Keratinocyte (primary cell): ENCODE results near the gene AKAP6. TPM values are rescaled to one million over a fixed set of nuclear protein-coding genes. Genes with fewer than 3 reads are reported as not detected.
A peak's percentile ranks its signal among the peaks of the same experiment; 100 is the strongest.

ENCODE experiments used
- DNase-seq: peaks from one replicate; pipeline ENCODE4 v3.0.0-alpha.2; 2011; ENCODE audit warnings: low read depth, missing footprints, low spot score
- FAIRE-seq: peaks from 2 replicates; lab custom pipeline; 2011; peaks lifted over from hg19 to GRCh38; lab: Jason Lieb, UNC
- H2AFZ ChIP-seq: 2 replicates; pipeline ENCODE4 v1.6.0; 2012; ENCODE audit warnings: low read length, control low read depth, inconsistent platforms; ENCODE audit not compliant: control insufficient read depth
- H3K27ac ChIP-seq: 2 replicates; pipeline ENCODE4 v1.5.1; 2011; ENCODE audit warnings: low read length; ENCODE audit not compliant: control insufficient read depth, insufficient read depth
- H3K27me3 ChIP-seq: 3 replicates; pipeline ENCODE4 v1.6.0; 2011; ENCODE audit warnings: low read length; ENCODE audit not compliant: control insufficient read depth, insufficient read depth; ENCODE audit errors: extremely low read depth
- H3K36me3 ChIP-seq, 2 experiments: 2 replicates in 1 of 2; 3 replicates in 1 of 2; pipeline ENCODE4 v1.5.1; 2011; ENCODE audit warnings: low read length in 2 of 2, mild to moderate bottlenecking in 1 of 2; ENCODE audit not compliant: control insufficient read depth in 2 of 2, insufficient read depth in 2 of 2; ENCODE audit errors: extremely low read depth in 1 of 2
- H3K4me1 ChIP-seq: 3 replicates; pipeline ENCODE4 v1.5.1; 2011; ENCODE audit warnings: low read length; ENCODE audit not compliant: control insufficient read depth, insufficient read depth; ENCODE audit errors: extremely low read depth
- H3K4me2 ChIP-seq: 3 replicates; pipeline ENCODE4 v1.6.0; 2011; ENCODE audit warnings: low read depth, low read length; ENCODE audit not compliant: control insufficient read depth, insufficient read depth; ENCODE audit errors: extremely low read depth
- H3K4me3 ChIP-seq, 3 experiments: fragments of 200-600 bp in 1 of 3; sonication (generic) in 1 of 3; 2 replicates in 2 of 3; 3 replicates in 1 of 3; pipeline ENCODE4 v1.5.1; 2011 to 2016; ENCODE audit warnings: low read length in 3 of 3, mild to moderate bottlenecking in 3 of 3, control low read depth in 2 of 3, inconsistent platforms in 1 of 3, low read depth in 1 of 3, mixed read lengths in 1 of 3, mixed run types in 1 of 3, moderate library complexity in 1 of 3; ENCODE audit not compliant: control insufficient read depth in 2 of 3, insufficient read depth in 2 of 3; ENCODE audit errors: extremely low read depth in 1 of 3
- H3K79me2 ChIP-seq: 2 replicates; pipeline ENCODE4 v1.6.0; 2012; ENCODE audit warnings: low read length; ENCODE audit not compliant: control insufficient read depth, insufficient read depth
- H3K9ac ChIP-seq: 3 replicates; pipeline ENCODE4 v1.6.0; 2011; ENCODE audit warnings: low read length; ENCODE audit not compliant: control insufficient read depth, insufficient read depth; ENCODE audit errors: extremely low read depth
- H3K9me1 ChIP-seq: 3 replicates; pipeline ENCODE4 v1.6.0; 2011; ENCODE audit warnings: low read length; ENCODE audit not compliant: control insufficient read depth, insufficient read depth; ENCODE audit errors: extremely low read depth
- H3K9me3 ChIP-seq: 2 replicates; pipeline ENCODE4 v1.5.1; 2012; ENCODE audit warnings: low read depth, low read length; ENCODE audit not compliant: control insufficient read depth
- H4K20me1 ChIP-seq: 3 replicates; pipeline ENCODE4 v1.6.0; 2011; ENCODE audit warnings: low read length; ENCODE audit not compliant: control insufficient read depth, insufficient read depth; ENCODE audit errors: extremely low read depth
- EZH2 ChIP-seq: IDR thresholded peaks from one replicate; pipeline ENCODE4 v1.6.1; 2012; ENCODE audit warnings: inconsistent platforms, mild to moderate bottlenecking, low read length, moderate library complexity
- dilution Hi-C: fragments of 300-500 bp; cut with MboI; formaldehyde crosslinking; loops from one replicate; pipeline ENCODE4 v1.7.0; 2020; ENCODE audit warnings: low sequenced_read_pairs; ENCODE audit not compliant: extremely low pct_ligation_motif_present
- polyA plus RNA-seq, 5 experiments: library from polyadenylated mRNA; depleted of rRNA in 3 of 5; stranded (reverse) in 3 of 5; stranded (forward) in 1 of 5; unstranded in 1 of 5; fragments of >200 nt; gene quantifications; 1 replicate in 1 of 5; 2 replicates in 3 of 5; 3 replicates in 1 of 5; pipeline versions ENCODE4 v1.2.1 to v1.2.3, GENCODE V29; 2011 to 2012; ENCODE audit warnings: missing spikeins in 2 of 5, low read depth in 1 of 5, low replicate concordance in 1 of 5
- TF ChIP-seq, protein P1 (sequence below), 3 experiments: IDR thresholded peaks in 1 of 3; conservative IDR thresholded peaks in 1 of 3; optimal IDR thresholded peaks in 1 of 3; 2 replicates in 2 of 3; 3 replicates in 1 of 3; pipeline versions ENCODE3 to v1.5.1; 2011; ENCODE audit warnings: low read length in 3 of 3, mild to moderate bottlenecking in 3 of 3, moderate library complexity in 2 of 3, control low read depth in 1 of 3, inconsistent platforms in 1 of 3; ENCODE audit not compliant: insufficient read depth in 2 of 3; ENCODE audit errors: extremely low read depth in 1 of 3

The AKAP6 gene
- polyA plus RNA-seq, 1 donor (not counting 4 experiments of a cell fraction or from before 2014, with no cell fraction given): 2.0 TPM

DNA sequence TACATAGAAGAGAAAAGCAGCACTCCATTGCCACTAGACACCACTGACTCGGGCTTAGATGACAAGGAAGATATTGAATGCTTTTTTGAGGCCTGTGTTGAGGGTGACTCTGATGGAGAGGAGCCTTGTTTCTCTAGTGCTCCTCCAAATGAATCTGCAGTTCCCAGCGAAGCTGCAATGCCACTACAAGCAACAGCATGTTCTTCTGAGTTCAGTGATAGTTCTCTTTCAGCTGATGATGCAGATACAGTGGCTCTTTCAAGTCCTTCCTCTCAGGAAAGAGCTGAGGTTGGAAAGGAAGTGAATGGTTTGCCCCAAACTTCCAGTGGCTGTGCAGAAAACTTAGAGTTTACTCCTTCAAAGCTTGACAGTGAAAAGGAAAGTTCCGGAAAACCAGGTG, 495.1 kb downstream of the AKAP6 start:
- dilution Hi-C loops: no loop called here
- Histone ChIP-seq H4K20me1 (no peaks in the 10 kb centered on the region), H3K9ac (no peak overlapping the region), H3K9me3 (no peaks in the 10 kb centered on the region), H3K4me3 (no peak overlapping the region), H3K27me3 (no peaks in the 10 kb centered on the region), H2AFZ (no peak overlapping the region), H3K36me3 (no peaks in the 10 kb centered on the region), H3K4me1 (peaks cover 10% of the 10 kb centered on the region), H3K79me2 (no peaks in the 10 kb centered on the region), H3K4me2 (no peak overlapping the region), H3K9me1 (no peaks in the 10 kb centered on the region), H3K27ac (no peak overlapping the region)
- TF ChIP-seq EZH2: no peak
- TF ChIP-seq, protein P1, sequence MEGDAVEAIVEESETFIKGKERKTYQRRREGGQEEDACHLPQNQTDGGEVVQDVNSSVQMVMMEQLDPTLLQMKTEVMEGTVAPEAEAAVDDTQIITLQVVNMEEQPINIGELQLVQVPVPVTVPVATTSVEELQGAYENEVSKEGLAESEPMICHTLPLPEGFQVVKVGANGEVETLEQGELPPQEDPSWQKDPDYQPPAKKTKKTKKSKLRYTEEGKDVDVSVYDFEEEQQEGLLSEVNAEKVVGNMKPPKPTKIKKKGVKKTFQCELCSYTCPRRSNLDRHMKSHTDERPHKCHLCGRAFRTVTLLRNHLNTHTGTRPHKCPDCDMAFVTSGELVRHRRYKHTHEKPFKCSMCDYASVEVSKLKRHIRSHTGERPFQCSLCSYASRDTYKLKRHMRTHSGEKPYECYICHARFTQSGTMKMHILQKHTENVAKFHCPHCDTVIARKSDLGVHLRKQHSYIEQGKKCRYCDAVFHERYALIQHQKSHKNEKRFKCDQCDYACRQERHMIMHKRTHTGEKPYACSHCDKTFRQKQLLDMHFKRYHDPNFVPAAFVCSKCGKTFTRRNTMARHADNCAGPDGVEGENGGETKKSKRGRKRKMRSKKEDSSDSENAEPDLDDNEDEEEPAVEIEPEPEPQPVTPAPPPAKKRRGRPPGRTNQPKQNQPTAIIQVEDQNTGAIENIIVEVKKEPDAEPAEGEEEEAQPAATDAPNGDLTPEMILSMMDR (optimal IDR thresholded peaks at IDR 0.05 in 1 of 3, IDR thresholded peaks at IDR 0.05 in 1 of 3, conservative IDR thresholded peaks at IDR 0.05 in 1 of 3; ENCODE audit: extremely low read depth in 1 of 3, insufficient read depth in 2 of 3, low read length in 3 of 3): no peak
- FAIRE-seq (peak; percentile 41), DNase-seq (no peak)

DNA sequence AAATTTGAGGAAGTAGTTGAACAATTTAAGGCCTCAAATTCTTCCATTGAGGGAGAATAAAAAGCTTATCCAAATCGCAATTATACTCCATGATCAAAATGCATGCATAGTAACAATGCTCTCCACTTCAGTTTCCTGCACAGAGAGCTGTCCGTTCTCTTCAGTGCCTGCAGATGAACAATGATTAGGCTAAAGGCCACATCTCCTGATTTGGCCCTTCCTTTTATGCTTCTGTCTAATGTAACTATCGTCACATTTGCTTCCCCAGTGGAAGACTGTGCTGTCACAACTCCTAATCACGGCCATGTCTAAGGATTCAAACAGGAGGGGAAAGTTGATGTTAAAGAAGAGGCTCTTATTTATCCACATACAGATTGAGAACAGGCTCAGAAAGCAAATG, 496.0 kb downstream of the AKAP6 start:
- no peaks in the 10 kb centered on the region for H3K9me3 ChIP-seq
- DNase-seq (no peak), FAIRE-seq (no peak)
- no peak overlapping the region for H3K27ac ChIP-seq
- H3K9ac ChIP-seq: no peak overlapping the region
- dilution Hi-C loops: no loop called here
- H3K4me2 ChIP-seq: no peak overlapping the region
- no peak for TF ChIP-seq EZH2
- TF ChIP-seq, protein P1 (optimal IDR thresholded peaks at IDR 0.05 in 1 of 3, IDR thresholded peaks at IDR 0.05 in 1 of 3, conservative IDR thresholded peaks at IDR 0.05 in 1 of 3; ENCODE audit: extremely low read depth in 1 of 3, insufficient read depth in 2 of 3, low read length in 3 of 3): no peak
- H3K79me2 ChIP-seq: no peaks in the 10 kb centered on the region
- no peak overlapping the region for H2AFZ ChIP-seq
- no peaks in the 10 kb centered on the region for H3K27me3 ChIP-seq
- H3K36me3 ChIP-seq: no peaks in the 10 kb centered on the region
- H3K4me3 ChIP-seq: no peak overlapping the region
- H3K4me1 ChIP-seq: peaks cover 10% of the 10 kb centered on the region
- no peaks in the 10 kb centered on the region for H4K20me1 ChIP-seq
- H3K9me1 ChIP-seq: no peaks in the 10 kb centered on the region
